Hepatocyte (in vitro differentiated cells): Measurements from ENCODE around the gene ASF1B.

Experiments
- CTCF ChIP-seq: fragments of 200-600 bp; sonication (generic); IDR thresholded peaks from 2 replicates; pipeline ENCODE4 v1.5.1; 2016; ENCODE audit warnings: antibody characterized with exemption, mild to moderate bottlenecking; ENCODE audit not compliant: poor library complexity
- EZH2 ChIP-seq: fragments of 200-600 bp; sonication (generic); IDR thresholded peaks from 2 replicates; pipeline ENCODE4 v1.6.1; 2016; ENCODE audit warnings: antibody characterized with exemption, mild to moderate bottlenecking, borderline replicate concordance

DNA sequence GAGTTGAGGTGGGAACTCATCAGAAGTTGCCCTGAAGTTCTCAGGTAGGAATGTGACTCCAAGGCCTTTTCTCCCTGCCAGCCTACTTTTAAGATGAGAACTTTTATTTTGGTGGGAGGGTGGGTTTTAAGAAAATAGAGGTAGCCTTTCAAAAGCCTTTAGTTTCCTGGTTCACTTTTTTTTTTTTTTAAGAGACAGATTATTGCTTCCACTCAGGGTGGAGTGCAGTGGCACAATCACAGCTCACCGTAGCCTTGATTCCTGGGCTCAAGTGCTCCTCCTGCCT lies 53.8 kb downstream of the ASF1B start:
- TF ChIP-seq CTCF (no peak), EZH2 (no peak)
